Neural cell (in vitro differentiated cells): ENCODE data around the gene ADGRG7.

Source experiments
- EP300 ChIP-seq: fragments of 450-650 bp; conservative IDR thresholded peaks from 2 replicates; pipeline ENCODE4 v1.6.1; 2014; ENCODE audit warnings: antibody characterized with exemption, mild to moderate bottlenecking, moderate library complexity; ENCODE audit not compliant: poor library complexity, severe bottlenecking
- EZH2 ChIP-seq: fragments of 200-600, 300-800 bp; shearing (Covaris generic), sonication (generic); IDR thresholded peaks from 2 replicates; pipeline ENCODE4 v1.6.1; 2014; ENCODE audit warnings: antibody characterized with exemption, low read length, borderline replicate concordance, mild to moderate bottlenecking; ENCODE audit not compliant: insufficient read depth, poor library complexity, severe bottlenecking
- MXI1 ChIP-seq: fragments of 450-650 bp; conservative IDR thresholded peaks from 2 replicates; pipeline ENCODE4 v1.6.1; 2014; ENCODE audit warnings: antibody characterized with exemption, mild to moderate bottlenecking; ENCODE audit not compliant: poor library complexity, severe bottlenecking
- POLR2AphosphoS5 ChIP-seq: IDR thresholded peaks from 2 replicates; pipeline ENCODE4 v1.6.1; 2012
- RAD21 ChIP-seq: fragments of 450-650 bp; conservative IDR thresholded peaks from 2 replicates; pipeline ENCODE4 v1.6.1; 2014; ENCODE audit warnings: antibody characterized with exemption, mild to moderate bottlenecking, moderate library complexity
- REST ChIP-seq: IDR thresholded peaks from 2 replicates; pipeline ENCODE4 v1.6.1; 2012; ENCODE audit warnings: borderline replicate concordance
- TAF1 ChIP-seq: IDR thresholded peaks from 2 replicates; pipeline ENCODE4 v1.6.1; 2012; ENCODE audit warnings: low read depth
- TF ChIP-seq, protein P1 (sequence below): fragments of 450-650 bp; IDR thresholded peaks from 2 replicates; pipeline ENCODE4 v1.5.1; 2014; ENCODE audit warnings: antibody characterized with exemption, mild to moderate bottlenecking, moderate library complexity; ENCODE audit not compliant: poor library complexity, severe bottlenecking

DNA sequence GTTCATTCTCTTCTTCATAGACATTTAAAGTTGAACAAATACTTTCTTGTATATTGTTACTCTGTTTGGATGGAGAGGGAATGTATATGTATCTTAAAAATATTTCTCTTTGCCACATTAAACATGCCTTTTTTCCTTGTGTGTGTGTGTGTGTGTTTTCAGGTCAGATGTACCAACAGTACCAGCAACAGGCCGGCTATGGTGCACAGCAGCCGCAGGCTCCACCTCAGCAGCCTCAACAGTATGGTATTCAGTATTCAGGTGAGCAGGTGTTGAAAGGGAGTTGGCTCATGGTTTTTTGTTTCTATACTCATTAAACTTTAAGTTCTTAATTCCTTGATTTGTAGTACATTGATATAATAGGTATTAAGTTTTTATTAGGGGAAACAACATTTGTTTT is 135.3 kb downstream of the ADGRG7 start:
- TF ChIP-seq EZH2 (no peak), POLR2AphosphoS5 (no peak), MXI1 (no peak), REST (no peak), EP300 (no peak), RAD21 (no peak), TAF1 (no peak)
- TF ChIP-seq, protein P1, sequence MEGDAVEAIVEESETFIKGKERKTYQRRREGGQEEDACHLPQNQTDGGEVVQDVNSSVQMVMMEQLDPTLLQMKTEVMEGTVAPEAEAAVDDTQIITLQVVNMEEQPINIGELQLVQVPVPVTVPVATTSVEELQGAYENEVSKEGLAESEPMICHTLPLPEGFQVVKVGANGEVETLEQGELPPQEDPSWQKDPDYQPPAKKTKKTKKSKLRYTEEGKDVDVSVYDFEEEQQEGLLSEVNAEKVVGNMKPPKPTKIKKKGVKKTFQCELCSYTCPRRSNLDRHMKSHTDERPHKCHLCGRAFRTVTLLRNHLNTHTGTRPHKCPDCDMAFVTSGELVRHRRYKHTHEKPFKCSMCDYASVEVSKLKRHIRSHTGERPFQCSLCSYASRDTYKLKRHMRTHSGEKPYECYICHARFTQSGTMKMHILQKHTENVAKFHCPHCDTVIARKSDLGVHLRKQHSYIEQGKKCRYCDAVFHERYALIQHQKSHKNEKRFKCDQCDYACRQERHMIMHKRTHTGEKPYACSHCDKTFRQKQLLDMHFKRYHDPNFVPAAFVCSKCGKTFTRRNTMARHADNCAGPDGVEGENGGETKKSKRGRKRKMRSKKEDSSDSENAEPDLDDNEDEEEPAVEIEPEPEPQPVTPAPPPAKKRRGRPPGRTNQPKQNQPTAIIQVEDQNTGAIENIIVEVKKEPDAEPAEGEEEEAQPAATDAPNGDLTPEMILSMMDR: no peak
